HCT116 (cell line): ENCODE results near the gene OPHN1. TPM values are rescaled to one million over a fixed set of nuclear protein-coding genes. Genes with fewer than 3 reads are reported as not detected.

ENCODE experiments used
- ATAC-seq: fragments of 200-7000 bp; cut with Tn5 transposase; 2 replicates; pipeline ENCODE4 v1.9.1; 2020; ENCODE audit warnings: mild to moderate bottlenecking, moderate library complexity
- BruUV-seq: library from RNA; stranded (reverse); fragments of 400-500 nt; replicated peaks from 2 replicates; lab custom pipeline; 2021; lab: Mats Ljungman, UMichigan
- CTCF ChIA-PET: fragments of 300-600 bp; sonication (Branson Sonifier 250); formaldehyde crosslinking; loops from one replicate; lab custom pipeline; 2021; ENCODE audit warnings: antibody characterized with exemption; lab: Charles Lee
- POLR2A ChIA-PET: fragments of 300-600, 350-600 bp; sonication (Branson Sonifier 250); formaldehyde crosslinking; loops from one replicate; lab custom pipeline; 2021; ENCODE audit warnings: antibody characterized with exemption; lab: Charles Lee
- RAD21 ChIA-PET, 2 experiments: fragments of 300-600 bp; sonication (Branson Sonifier 250); formaldehyde crosslinking; loops; one replicate each; lab custom pipeline; 2023; ENCODE audit warnings: low total read pairs in 2 of 2; ENCODE audit not compliant: uncharacterized antibody in 2 of 2, unreplicated experiment in 2 of 2, low non-redundant PET in 1 of 2; lab: Charles Lee
- DNase-seq: peaks from one replicate; pipeline ENCODE4 v3.0.0-alpha.2; 2010; ENCODE audit warnings: low read depth, low spot score
- H2AFZ ChIP-seq: fragments of 200-600 bp; shearing (Covaris generic), sonication (generic); 2 replicates; pipeline ENCODE4 v1.6.1; 2017; ENCODE audit warnings: low read depth, mixed run types, mixed read lengths, antibody characterized with exemption, low read length; ENCODE audit not compliant: poor library complexity, severe bottlenecking
- H3K27ac ChIP-seq: 2 replicates; pipeline ENCODE4 v1.5.1; 2012; ENCODE audit warnings: low read depth, low read length
- H3K27me3 ChIP-seq: fragments of 200-600 bp; sonication (generic); 2 replicates; pipeline ENCODE4 v1.6.1; 2016; ENCODE audit warnings: mixed run types, low read length, mixed read lengths; ENCODE audit not compliant: insufficient read depth
- H3K36me3 ChIP-seq, 2 experiments: fragments of 200-500 bp in 1 of 2; fragments of 200-600 bp in 1 of 2; sonication (Bioruptor generic) in 1 of 2; sonication (generic) in 1 of 2; 2 replicates each; pipeline versions ENCODE4 v1.5.1 to v1.6.1; 2014 to 2016; ENCODE audit warnings: low read length in 2 of 2, inconsistent platforms in 1 of 2, mixed read lengths in 1 of 2, mixed run types in 1 of 2; ENCODE audit not compliant: insufficient read depth in 2 of 2, control insufficient read depth in 1 of 2
- H3K4me1 ChIP-seq, 2 experiments: fragments of 200-600 bp in 1 of 2; sonication (generic) in 1 of 2; 2 replicates each; pipeline versions ENCODE4 v1.5.1 to v1.6.1; 2012 to 2017; ENCODE audit warnings: low read length in 2 of 2, inconsistent platforms in 1 of 2, mild to moderate bottlenecking in 1 of 2, mixed read lengths in 1 of 2, mixed run types in 1 of 2, moderate library complexity in 1 of 2; ENCODE audit not compliant: insufficient read depth in 2 of 2, control insufficient read depth in 1 of 2
- H3K4me2 ChIP-seq: fragments of 200-600 bp; sonication (generic); 2 replicates; pipeline ENCODE4 v1.6.1; 2017; ENCODE audit warnings: mixed run types, low read length, mixed read lengths
- H3K4me3 ChIP-seq, 2 experiments: fragments of 200-600 bp in 1 of 2; sonication (generic) in 1 of 2; replicated peaks in 1 of 2; 2 replicates each; pipeline ENCODE4 v1.5.1; 2011 to 2016; ENCODE audit warnings: low read length in 2 of 2, control low read depth in 1 of 2, low read depth in 1 of 2, mild to moderate bottlenecking in 1 of 2, mixed read lengths in 1 of 2, mixed run types in 1 of 2
- H3K79me2 ChIP-seq: fragments of 200-600 bp; sonication (generic); 2 replicates; pipeline ENCODE4 v1.6.1; 2017; ENCODE audit warnings: mild to moderate bottlenecking, mixed run types, low read length, moderate library complexity, mixed read lengths; ENCODE audit not compliant: insufficient read depth
- H3K9ac ChIP-seq: fragments of 200-600 bp; sonication (generic); 2 replicates; pipeline ENCODE4 v1.6.1; 2016; ENCODE audit warnings: low read length, mixed read lengths
- H3K9me2 ChIP-seq: fragments of 200-600 bp; sonication (generic), shearing (Covaris generic); 2 replicates; pipeline ENCODE4 v1.6.1; 2017; ENCODE audit warnings: mixed run types, mild to moderate bottlenecking, moderate library complexity; ENCODE audit not compliant: insufficient read depth
- H3K9me3 ChIP-seq, 2 experiments: fragments of 200-500 bp in 1 of 2; fragments of 200-600 bp in 1 of 2; sonication (Bioruptor generic) in 1 of 2; sonication (generic) in 1 of 2; 2 replicates each; pipeline ENCODE4 v1.6.1; 2014 to 2017; ENCODE audit warnings: low read length in 2 of 2, mixed read lengths in 2 of 2, inconsistent platforms in 1 of 2, low read depth in 1 of 2, mild to moderate bottlenecking in 1 of 2, mixed run types in 1 of 2, moderate library complexity in 1 of 2; ENCODE audit not compliant: control insufficient read depth in 1 of 2, insufficient read depth in 1 of 2
- H4K20me1 ChIP-seq: fragments of 200-600 bp; sonication (generic), shearing (Covaris generic); 2 replicates; pipeline ENCODE4 v1.6.1; 2017; ENCODE audit warnings: mixed run types, mild to moderate bottlenecking, moderate library complexity; ENCODE audit not compliant: insufficient read depth
- ATF3 ChIP-seq: IDR thresholded peaks from 2 replicates; pipeline ENCODE4 v1.6.1; 2012
- CBX3 ChIP-seq: IDR thresholded peaks from 2 replicates; pipeline ENCODE4 v1.6.1; 2012; ENCODE audit warnings: low read depth
- CEBPB ChIP-seq: IDR thresholded peaks from 2 replicates; pipeline ENCODE4 v1.6.1; 2012; ENCODE audit warnings: low read depth
- CTCF ChIP-seq, 3 experiments: fragments of 200-600 bp in 1 of 3; sonication (generic) in 1 of 3; IDR thresholded peaks in 2 of 3; conservative IDR thresholded peaks in 1 of 3; 2 replicates each; pipeline ENCODE4 v1.5.1; 2012 to 2017; ENCODE audit warnings: low read depth in 2 of 3, low read length in 2 of 3, antibody characterized with exemption in 1 of 3, borderline replicate concordance in 1 of 3, control low read depth in 1 of 3, mild to moderate bottlenecking in 1 of 3, mixed read lengths in 1 of 3, mixed run types in 1 of 3, moderate library complexity in 1 of 3; ENCODE audit not compliant: insufficient read depth in 1 of 3
- EGR1 ChIP-seq: IDR thresholded peaks from 2 replicates; pipeline ENCODE4 v1.6.1; 2012; ENCODE audit warnings: low read depth
- ELF1 ChIP-seq: IDR thresholded peaks from 2 replicates; pipeline ENCODE4 v1.6.1; 2012; ENCODE audit warnings: low read depth, borderline replicate concordance
- EZH2 ChIP-seq: fragments of 200-600 bp; sonication (generic); IDR thresholded peaks from 2 replicates; pipeline ENCODE4 v1.6.1; 2017; ENCODE audit warnings: antibody characterized with exemption, mixed run types
- EZH2phosphoT487 ChIP-seq: fragments of 200-600 bp; IDR thresholded peaks from 2 replicates; pipeline ENCODE4 v1.6.1; 2018; ENCODE audit warnings: antibody characterized with exemption, borderline replicate concordance
- FOSL1 ChIP-seq: IDR thresholded peaks from 2 replicates; pipeline ENCODE4 v1.6.1; 2012; ENCODE audit warnings: low read depth
- MAX ChIP-seq: IDR thresholded peaks from 2 replicates; pipeline ENCODE4 v1.6.1; 2012
- POLR2A ChIP-seq: IDR thresholded peaks from 2 replicates; pipeline ENCODE4 v1.7.0; 2011; ENCODE audit warnings: borderline replicate concordance; ENCODE audit not compliant: insufficient read depth, insufficient read length; ENCODE audit errors: extremely low read depth
- POLR2AphosphoS5 ChIP-seq: IDR thresholded peaks from 2 replicates; pipeline ENCODE4 v1.6.1; 2011; ENCODE audit warnings: mild to moderate bottlenecking, low read depth, low read length, moderate library complexity
- REST ChIP-seq: IDR thresholded peaks from 2 replicates; pipeline ENCODE4 v1.6.1; 2012; ENCODE audit warnings: low read depth
- SIN3A ChIP-seq: IDR thresholded peaks from 2 replicates; pipeline ENCODE4 v1.6.1; 2012; ENCODE audit warnings: low read depth
- SP1 ChIP-seq: IDR thresholded peaks from 2 replicates; pipeline ENCODE4 v1.6.1; 2012; ENCODE audit warnings: low read depth
- SRF ChIP-seq: IDR thresholded peaks from 2 replicates; pipeline ENCODE4 v1.6.1; 2012; ENCODE audit warnings: low read depth
- TCF7L2 ChIP-seq: IDR thresholded peaks from 2 replicates; pipeline ENCODE4 v1.7.0; 2011; ENCODE audit warnings: borderline replicate concordance, inconsistent platforms; ENCODE audit not compliant: insufficient read depth, insufficient read length; ENCODE audit errors: extremely low read depth
- YY1 ChIP-seq: IDR thresholded peaks from 2 replicates; pipeline ENCODE4 v1.6.1; 2011; ENCODE audit warnings: low read length, low read depth, moderate library complexity, mild to moderate bottlenecking; ENCODE audit not compliant: insufficient replicate concordance; ENCODE audit errors: extremely low read depth
- ZFX ChIP-seq: fragments of 450-650 bp; IDR thresholded peaks from 2 replicates; pipeline ENCODE4 v1.6.1; 2017
- intact Hi-C: fragments of 100-400 bp; cut with micrococcal nuclease; formaldehyde crosslinking; loops from 2 replicates; pipeline ENCODE4 v1.10.0; 2022
- total RNA-seq: library from RNA; stranded (reverse); gene quantifications from one replicate; pipeline ENCODE4 v1.2.1, GENCODE V29; 2021; ENCODE audit not compliant: unreplicated experiment

The OPHN1 gene
- total RNA-seq, 1 experiment from 2014 or later = 2.9 TPM

GRCh38 chrX:68175562-68175961 is 257.7 kb downstream of the OPHN1 start:
- ChIA-PET POLR2A (no interaction called here), RAD21 (no interaction called here), CTCF (no interaction called here)
- H3K9ac ChIP-seq = no peak overlapping the region
- H3K27me3 ChIP-seq = no peaks in the 10 kb centered on the region
- BruUV-seq = no TSS peak
- no peaks in the 10 kb centered on the region for H3K79me2 ChIP-seq
- no peaks in the 10 kb centered on the region for H3K36me3 ChIP-seq
- H2AFZ ChIP-seq = no peak overlapping the region
- H3K4me3 ChIP-seq = no peak overlapping the region
- no peaks in the 10 kb centered on the region for H4K20me1 ChIP-seq
- H3K4me2 ChIP-seq = no peak overlapping the region
- ATAC-seq (no peak), DNase-seq (no peak)
- H3K9me3 ChIP-seq = no peaks in the 10 kb centered on the region
- TF ChIP-seq EZH2 (no peak), SRF (no peak), POLR2AphosphoS5 (no peak), POLR2A (no peak), EGR1 (no peak), ATF3 (no peak), FOSL1 (no peak), SIN3A (no peak), SP1 (no peak), MAX (no peak), EZH2phosphoT487 (no peak), CBX3 (no peak), CTCF (IDR thresholded peaks at IDR 0.05 in 2 of 3, conservative IDR thresholded peaks at IDR 0.05 in 1 of 3; ENCODE audit: borderline replicate concordance in 1 of 3, insufficient read depth in 1 of 3, low read depth in 2 of 3, low read length in 2 of 3) (no peak), ELF1 (no peak), CEBPB (no peak), ZFX (no peak), YY1 (no peak), REST (no peak), TCF7L2 (no peak)
- intact Hi-C loops = no loop called here
- H3K9me2 ChIP-seq = no peaks in the 10 kb centered on the region
- 0 out of 4 replicates have a peak, but pooled peaks cover 0 to 4% of the 10 kb centered on the region in 2 experiments for H3K4me1 ChIP-seq
- H3K27ac ChIP-seq = no peak overlapping the region
